ENCODE data around the gene SKA1. TPM values are rescaled to one million over a fixed set of nuclear protein-coding genes. Genes with fewer than 3 reads are reported as not detected.

SKA1 gene
- total and polyA plus RNA-seq, 2 of the 13 experiments (the other 11 are each of a cell fraction or from before 2014, with no cell fraction given) = 5.3 to 21.3 TPM

GRCh38 chr18:50331691-50332090 is 43.2 kb upstream of the SKA1 start:
- TF ChIP-seq ZNF558 (CRISPR knock-in tag; IDR thresholded peaks at IDR 0.05; ENCODE audit: borderline replicate concordance) = no peak
- ChIA-PET POLR2A (no interaction called here), CTCF (ENCODE audit: low intra/inter-chr PET ratio, low total read pairs) (no interaction called here)
- Histone ChIP-seq H3K4me3 (replicated peaks in 1 of 3; ENCODE audit: insufficient read depth in 1 of 3, low read depth in 2 of 3, low read length in 3 of 3) (no peak overlapping the region), H3K9me3 (ENCODE audit: low read length) (0 out of 2 replicates have a peak, but pooled peaks cover 7% of the 10 kb centered on the region), H2AFZ (ENCODE audit: low read length) (no peak overlapping the region), H3K79me2 (ENCODE audit: insufficient read depth, low read length) (no peaks in the 10 kb centered on the region), H3K9ac (ENCODE audit: insufficient read depth, low read depth, low read length) (no peak overlapping the region), H3K4me2 (ENCODE audit: low read depth, low read length) (no peak overlapping the region), H3K36me3 (replicated peaks in 1 of 2; ENCODE audit: control insufficient read depth in 1 of 2, insufficient read depth in 2 of 2, low read length in 2 of 2) (no peaks in the 10 kb centered on the region), H4K20me1 (ENCODE audit: insufficient read depth, low read length) (no peaks in the 10 kb centered on the region), H3K4me1 (ENCODE audit: insufficient read depth, low read length) (no peaks in the 10 kb centered on the region), H3K27me3 (ENCODE audit: control insufficient read depth in 1 of 2, insufficient read depth in 2 of 2, low read length in 2 of 2) (0 out of 5 replicates have a peak, but pooled peaks cover 0 to 4% of the 10 kb centered on the region in 2 experiments), H3K27ac (ENCODE audit: extremely low read length, insufficient read depth, low read length) (no peak overlapping the region)
- 0% methylated on average over 1 of the region's 1 CpG for WGBS (ENCODE audit: low lambda C conversion rate)
- no peak for FAIRE-seq
- intact Hi-C loops (cut with micrococcal nuclease; ENCODE audit: unreplicated experiment) = no loop called here
- ATAC-seq = no peak
- DNase-seq (ENCODE audit: low spot score) = no peak
- no TSS peak for BruUV-seq (replicated peaks)
- in situ Hi-C loops (cut with HindIII; ENCODE audit: extremely low pct_ligation_motif_present, low pct_unique_long_range_greater_than_20kb) = no loop called here

GRCh38 chr18:50334546-50335152 is 40.2 kb upstream of the SKA1 start:
- DNase-seq (ENCODE audit: low spot score) (no peak), FAIRE-seq (no peak), ATAC-seq (no peak)
- TF ChIP-seq ZMYM2 (CRISPR knock-in tag; IDR thresholded peaks at IDR 0.05) (no peak), POLR2G (IDR thresholded peaks at IDR 0.05; ENCODE audit: low read depth, low read length) (no peak), HDAC1 (CRISPR knock-in tag; IDR thresholded peaks at IDR 0.05) (no peak), MLXIP (CRISPR knock-in tag; IDR thresholded peaks at IDR 0.05; ENCODE audit: borderline replicate concordance) (no peak), DPF2 (CRISPR knock-in tag; IDR thresholded peaks at IDR 0.05; ENCODE audit: borderline replicate concordance, low read depth) (no peak), FOXA1 (IDR thresholded peaks at IDR 0.05) (no peak), FOXA1 (CRISPR knock-in tag; IDR thresholded peaks at IDR 0.05) (no peak), HNRNPUL1 (IDR thresholded peaks at IDR 0.05; ENCODE audit: low read depth, low read length) (no peak), HOXA5 (CRISPR knock-in tag; IDR thresholded peaks at IDR 0.05) (no peak), GATAD2A (CRISPR knock-in tag; IDR thresholded peaks at IDR 0.05) (no peak), MED1 (CRISPR knock-in tag; IDR thresholded peaks at IDR 0.05) (no peak), SMAD1 (CRISPR knock-in tag; IDR thresholded peaks at IDR 0.05; ENCODE audit: borderline replicate concordance, low read depth) (no peak), TBP (CRISPR knock-in tag; IDR thresholded peaks at IDR 0.05) (no peak), ZNF644 (CRISPR knock-in tag; IDR thresholded peaks at IDR 0.05; ENCODE audit: low read depth) (no peak), ZNF530 (CRISPR knock-in tag; IDR thresholded peaks at IDR 0.05; ENCODE audit: low read depth) (no peak), AGO2 (optimal IDR thresholded peaks at IDR 0.05; ENCODE audit: low read depth, low read length) (no peak)
- no TSS peak for BruUV-seq (replicated peaks)
- 0 out of 5 replicates have a peak, but pooled peaks cover 0 to 4% of the 10 kb centered on the region in 2 experiments for H3K27me3 ChIP-seq (ENCODE audit: control insufficient read depth in 1 of 2, insufficient read depth in 2 of 2, low read length in 2 of 2)
- WGBS (ENCODE audit: low lambda C conversion rate) = 51% methylated on average over 6 of the region's 7 CpGs
- POLR2A ChIA-PET = no interaction called here
- no peak overlapping the region for H2AFZ ChIP-seq (ENCODE audit: low read length)
- H3K4me3 ChIP-seq (replicated peaks in 1 of 3; ENCODE audit: insufficient read depth in 1 of 3, low read depth in 2 of 3, low read length in 3 of 3) = no peak overlapping the region
- H3K27ac ChIP-seq (ENCODE audit: extremely low read length, insufficient read depth, low read length) = no peak overlapping the region
- H3K4me1 ChIP-seq (ENCODE audit: insufficient read depth, low read length) = no peaks in the 10 kb centered on the region
- no peaks in the 10 kb centered on the region for H3K79me2 ChIP-seq (ENCODE audit: insufficient read depth, low read length)
- in situ Hi-C loops (cut with HindIII; ENCODE audit: extremely low pct_ligation_motif_present, low pct_unique_long_range_greater_than_20kb) (no loop called here), intact Hi-C loops (cut with micrococcal nuclease; ENCODE audit: unreplicated experiment) (no loop called here)
- CTCF ChIA-PET (ENCODE audit: low intra/inter-chr PET ratio, low total read pairs) = no interaction called here
- H4K20me1 ChIP-seq (ENCODE audit: insufficient read depth, low read length) = no peaks in the 10 kb centered on the region
- no peak overlapping the region for H3K4me2 ChIP-seq (ENCODE audit: low read depth, low read length)
- no peak overlapping the region for H3K9ac ChIP-seq (ENCODE audit: insufficient read depth, low read depth, low read length)
- no peaks in the 10 kb centered on the region for H3K36me3 ChIP-seq (replicated peaks in 1 of 2; ENCODE audit: control insufficient read depth in 1 of 2, insufficient read depth in 2 of 2, low read length in 2 of 2)
- H3K9me3 ChIP-seq (ENCODE audit: low read length) = 0 out of 2 replicates have a peak, but pooled peaks cover 7% of the 10 kb centered on the region
